ENCODE results near the gene WFDC12. TPM values are rescaled to one million over a fixed set of nuclear protein-coding genes. Genes with fewer than 3 reads are reported as not detected.

Gene WFDC12
- total and polyA plus RNA-seq, 2 donors (not counting 3 experiments of a cell fraction or from before 2014, with no cell fraction given), result not detected

GRCh38 chr20:45094864-45095574 is 29.2 kb downstream of the WFDC12 start:
- H3K9me1 ChIP-seq (replicated peaks; ENCODE audit: control insufficient read depth, extremely low read depth, insufficient read depth, low read length), result no peaks in the 10 kb centered on the region
- H3K9me3 ChIP-seq (replicated peaks; ENCODE audit: control insufficient read depth, insufficient read depth, low read length), result no peaks in the 10 kb centered on the region
- H3K27me3 ChIP-seq (ENCODE audit: control insufficient read depth in 2 of 2, insufficient read depth in 2 of 2, low read length in 2 of 2), result peaks cover 23 to 25% of the 10 kb centered on the region in 2 experiments
- H2AFZ ChIP-seq (ENCODE audit: low read depth, low read length), result no peak overlapping the region
- ChIA-PET CTCF (interaction anchor here (0.7 to 12.2 kb wide), 33 partner anchors 8 to 676 kb away, joined by 3 to 411 read pairs (median 6); partner anchors contain the start of genes TOMM34 and WFDC5), POLR2A (no interaction called here)
- TF ChIP-seq FOS (IDR thresholded peaks at IDR 0.05; ENCODE audit: borderline replicate concordance, insufficient read depth, low read length) (no peak), JUN (IDR thresholded peaks at IDR 0.05; ENCODE audit: borderline replicate concordance, insufficient read depth, insufficient read length, low read depth) (no peak), EZH2 (IDR thresholded peaks at IDR 0.05; ENCODE audit: borderline replicate concordance, low read depth, low read length, severe bottlenecking) (no peak), MAX (IDR thresholded peaks at IDR 0.05; ENCODE audit: insufficient read depth, insufficient read length) (no peak), POLR2A (IDR thresholded peaks at IDR 0.05; ENCODE audit: low read depth, low read length) (no peak), POLR2AphosphoS5 (IDR thresholded peaks at IDR 0.05; ENCODE audit: insufficient read depth, low read depth, low read length) (no peak), CTCF (IDR thresholded peaks at IDR 0.05; ENCODE audit: extremely low read depth in 1 of 2, insufficient read depth in 1 of 2, low read depth in 1 of 2, low read length in 2 of 2) (no peak), GATA2 (IDR thresholded peaks at IDR 0.05; ENCODE audit: insufficient read depth, insufficient read length, low read depth, low read length) (no peak), MYC (IDR thresholded peaks at IDR 0.05; ENCODE audit: low read depth, low read length) (no peak)
- intact Hi-C loops (cut with micrococcal nuclease) (loop anchor here (1.0 to 5.0 kb wide), 6 partner anchors 51 to 677 kb away; partner anchors contain the start of genes KCNK15 and YWHAB), dilution Hi-C loops (cut with MboI; ENCODE audit: extremely low pct_ligation_motif_present, low sequenced_read_pairs) (no loop called here)
- H4K20me1 ChIP-seq (replicated peaks; ENCODE audit: control insufficient read depth, extremely low read depth, insufficient read depth, low read length), result no peaks in the 10 kb centered on the region
- no peak overlapping the region for H3K27ac ChIP-seq (ENCODE audit: insufficient read depth, low read depth, low read length)
- H3K4me2 ChIP-seq (ENCODE audit: insufficient read depth, low read length), result no peak overlapping the region
- FAIRE-seq, result no peak
- no peaks in the 10 kb centered on the region for H3K4me1 ChIP-seq (ENCODE audit: control insufficient read depth, extremely low read depth, insufficient read depth, low read length)
- H3K9ac ChIP-seq (replicated peaks; ENCODE audit: extremely low read depth, insufficient read depth, low read length), result no peak overlapping the region
- no peak overlapping the region for H3K4me3 ChIP-seq (replicated peaks in 1 of 3; ENCODE audit: insufficient read depth in 1 of 3, low read depth in 1 of 3, low read length in 3 of 3)
- BruUV-seq (replicated peaks), result no TSS peak
- DNase-seq (ENCODE audit: low read depth, low spot score), result no peak
- no peaks in the 10 kb centered on the region for H3K79me2 ChIP-seq (ENCODE audit: control insufficient read depth, insufficient read depth, low read length)
- H3K36me3 ChIP-seq (ENCODE audit: control insufficient read depth in 2 of 2, extremely low read depth in 1 of 2, insufficient read depth in 2 of 2, low read length in 2 of 2), result no peaks in the 10 kb centered on the region

Measured in endothelial cell of umbilical vein (primary cell).